ENCODE measurements around the gene MDM4. TPM values are rescaled to one million over a fixed set of nuclear protein-coding genes. Genes with fewer than 3 reads are reported as not detected.
A peak's percentile ranks its signal among the peaks of the same experiment; 100 is the strongest.

The MDM4 gene
- total RNA-seq, 2 donors from 2014 or later = 72.9 to 125 TPM

DNA sequence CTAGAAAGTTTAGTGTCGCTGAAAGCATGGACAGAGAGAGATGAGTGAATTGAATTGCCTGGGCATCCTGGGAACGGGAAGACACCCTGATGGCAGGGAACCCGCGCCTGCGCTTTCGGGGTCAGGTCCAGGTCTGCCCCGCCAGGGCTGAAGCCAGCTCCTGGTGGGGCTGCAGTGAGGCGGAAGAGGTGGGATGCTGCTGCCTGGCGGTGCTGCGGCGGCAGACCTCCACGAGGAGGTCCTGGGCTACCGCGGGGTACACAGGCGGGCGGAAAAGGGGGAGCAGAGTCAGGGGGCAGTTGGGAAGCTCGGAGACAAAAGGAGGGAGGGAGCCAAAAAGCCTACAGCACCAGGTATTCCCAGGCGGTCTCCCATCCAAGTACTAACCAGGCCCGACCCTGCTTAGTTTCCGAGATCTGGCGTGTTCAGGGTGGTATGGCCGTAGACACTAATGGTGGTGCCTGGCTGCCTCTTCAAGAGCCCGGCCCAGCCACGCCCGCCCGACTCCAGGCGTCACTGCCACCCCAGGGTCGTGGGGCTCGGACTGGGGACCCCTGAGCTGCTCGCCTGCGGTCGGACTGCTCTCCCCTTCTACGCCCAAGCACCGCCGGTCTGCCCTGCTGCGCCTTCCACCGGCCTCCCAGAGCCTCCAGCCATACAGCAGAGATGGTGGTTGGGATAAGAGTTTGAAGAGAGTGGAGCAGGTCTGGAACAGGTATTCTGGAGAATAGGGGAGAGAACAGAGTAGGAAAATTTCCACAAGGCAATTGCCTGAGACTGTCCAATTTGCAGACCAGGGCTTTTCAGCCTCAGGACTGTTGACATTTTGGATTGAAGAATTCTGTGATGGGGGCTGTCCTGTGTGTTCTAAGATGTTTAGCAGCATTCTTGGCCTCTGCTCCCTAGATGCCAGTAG is 46.1 kb downstream of the MDM4 start:
- Histone ChIP-seq H3K36me3 (replicated peaks in 1 of 2; ENCODE audit: insufficient read depth in 1 of 2, low read depth in 2 of 2) (no peaks in the 10 kb centered on the region), H3K27ac (no peak overlapping the region), H3K27me3 (no peaks in the 10 kb centered on the region), H3K4me3 (no peak overlapping the region), H3K4me1 (peaks cover 18% of the 10 kb centered on the region), H3K9me3 (no peaks in the 10 kb centered on the region)
- no peak for ATAC-seq
- no peak for DNase-seq
- intact Hi-C loops (cut with DNase I) = no loop called here
- no peak for TF ChIP-seq POLR2A (IDR thresholded peaks at IDR 0.05)
- TF ChIP-seq, protein P1, sequence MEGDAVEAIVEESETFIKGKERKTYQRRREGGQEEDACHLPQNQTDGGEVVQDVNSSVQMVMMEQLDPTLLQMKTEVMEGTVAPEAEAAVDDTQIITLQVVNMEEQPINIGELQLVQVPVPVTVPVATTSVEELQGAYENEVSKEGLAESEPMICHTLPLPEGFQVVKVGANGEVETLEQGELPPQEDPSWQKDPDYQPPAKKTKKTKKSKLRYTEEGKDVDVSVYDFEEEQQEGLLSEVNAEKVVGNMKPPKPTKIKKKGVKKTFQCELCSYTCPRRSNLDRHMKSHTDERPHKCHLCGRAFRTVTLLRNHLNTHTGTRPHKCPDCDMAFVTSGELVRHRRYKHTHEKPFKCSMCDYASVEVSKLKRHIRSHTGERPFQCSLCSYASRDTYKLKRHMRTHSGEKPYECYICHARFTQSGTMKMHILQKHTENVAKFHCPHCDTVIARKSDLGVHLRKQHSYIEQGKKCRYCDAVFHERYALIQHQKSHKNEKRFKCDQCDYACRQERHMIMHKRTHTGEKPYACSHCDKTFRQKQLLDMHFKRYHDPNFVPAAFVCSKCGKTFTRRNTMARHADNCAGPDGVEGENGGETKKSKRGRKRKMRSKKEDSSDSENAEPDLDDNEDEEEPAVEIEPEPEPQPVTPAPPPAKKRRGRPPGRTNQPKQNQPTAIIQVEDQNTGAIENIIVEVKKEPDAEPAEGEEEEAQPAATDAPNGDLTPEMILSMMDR (IDR thresholded peaks at IDR 0.05) = no peak
- 90 to 94% methylated on average over 34 of the region's 37 CpGs for WGBS, 2 donors

- H3K27ac ChIP-seq = no peak overlapping the region
- H3K4me3 ChIP-seq = no peak overlapping the region
- H3K27me3 ChIP-seq = no peaks in the 10 kb centered on the region
- intact Hi-C loops (cut with DNase I) = no loop called here
- no peaks in the 10 kb centered on the region for H3K36me3 ChIP-seq (replicated peaks in 1 of 2; ENCODE audit: insufficient read depth in 1 of 2, low read depth in 2 of 2)
- ATAC-seq (no peak), DNase-seq (no peak)
- H3K9me3 ChIP-seq = no peaks in the 10 kb centered on the region
- peaks cover 18% of the 10 kb centered on the region for H3K4me1 ChIP-seq
- no peak for TF ChIP-seq POLR2A (IDR thresholded peaks at IDR 0.05)
- TF ChIP-seq, protein P1 (IDR thresholded peaks at IDR 0.05) = no peak
- WGBS, 2 donors = 92 to 96% methylated on average over 4 of the region's 4 CpGs
These were observed 47.1 kb downstream of the MDM4 start for GRCh38 chr1:204563307-204563706.

DNA sequence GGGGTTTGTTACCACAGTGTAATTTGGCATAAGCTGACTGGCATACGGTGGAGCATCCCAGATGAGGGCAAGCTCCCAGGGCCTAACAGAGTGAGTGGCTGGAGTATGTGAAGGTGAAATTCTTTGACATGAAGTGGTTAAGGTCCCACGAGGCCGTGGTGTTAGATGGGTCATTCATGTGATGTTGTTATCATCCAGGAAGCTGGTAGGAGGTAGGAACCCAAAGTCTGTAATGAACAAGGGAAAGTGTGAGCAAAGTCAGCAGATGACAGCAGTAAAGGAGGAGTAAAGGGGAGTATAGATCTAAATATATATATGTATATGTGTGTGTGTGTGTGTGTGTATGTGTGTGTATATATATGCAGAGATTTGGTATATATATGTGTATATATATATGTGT is 47.6 kb downstream of the MDM4 start:
- Histone ChIP-seq H3K27ac (no peak overlapping the region), H3K9me3 (no peaks in the 10 kb centered on the region), H3K27me3 (no peaks in the 10 kb centered on the region), H3K36me3 (replicated peaks in 1 of 2; ENCODE audit: insufficient read depth in 1 of 2, low read depth in 2 of 2) (no peaks in the 10 kb centered on the region), H3K4me3 (no peak overlapping the region), H3K4me1 (peaks cover 18% of the 10 kb centered on the region)
- WGBS, 2 donors = 55 to 63% methylated on average over 3 of the region's 3 CpGs
- ATAC-seq (no peak), DNase-seq (no peak)
- intact Hi-C loops (cut with DNase I) = no loop called here
- TF ChIP-seq, protein P1 (IDR thresholded peaks at IDR 0.05) = no peak
- no peak for TF ChIP-seq POLR2A (IDR thresholded peaks at IDR 0.05)

DNA sequence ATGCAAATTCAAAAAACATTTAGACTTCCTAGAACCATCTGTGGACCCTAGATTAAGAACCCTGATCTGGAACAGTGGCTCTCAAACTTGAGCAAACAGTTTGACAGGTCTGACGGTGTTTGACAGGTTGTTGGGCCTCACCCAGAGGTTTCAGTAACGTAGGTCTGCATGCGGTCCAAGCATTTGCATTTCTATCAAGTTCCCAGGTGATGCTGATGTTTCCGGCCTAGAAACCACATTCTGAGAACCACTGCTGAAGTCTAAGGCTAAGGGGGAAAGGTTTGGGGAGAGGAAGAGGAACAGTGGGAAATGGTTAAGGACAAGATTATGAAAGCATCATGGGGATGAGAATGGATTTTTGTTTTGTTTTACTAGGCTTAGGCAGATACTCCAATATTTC is 48.6 kb downstream of the MDM4 start:
- no peaks in the 10 kb centered on the region for H3K9me3 ChIP-seq
- H3K4me3 ChIP-seq = no peak overlapping the region
- WGBS, 2 donors = 37 to 39% methylated on average over 4 of the region's 4 CpGs

More for the DNA sequence above, 48.6 kb downstream of the MDM4 start:
- H3K4me1 ChIP-seq = peaks cover 18% of the 10 kb centered on the region
- H3K27me3 ChIP-seq = no peaks in the 10 kb centered on the region
- DNase-seq (no peak), ATAC-seq (no peak)
- TF ChIP-seq, protein P1 (IDR thresholded peaks at IDR 0.05) = no peak
- TF ChIP-seq POLR2A (IDR thresholded peaks at IDR 0.05) = no peak
- H3K36me3 ChIP-seq (replicated peaks in 1 of 2; ENCODE audit: insufficient read depth in 1 of 2, low read depth in 2 of 2) = no peaks in the 10 kb centered on the region
- intact Hi-C loops (cut with DNase I) = no loop called here
- H3K27ac ChIP-seq = peak overlapping the region in 1 of 4 donors; percentile 37

All from body of pancreas (tissue), 4 donors.